ENCODE data around the gene GJA5. TPM values are rescaled to one million over a fixed set of nuclear protein-coding genes. Genes with fewer than 3 reads are reported as not detected.

Gene GJA5
- total RNA-seq, 1 experiment from 2014 or later, result 0.39 TPM

DNA sequence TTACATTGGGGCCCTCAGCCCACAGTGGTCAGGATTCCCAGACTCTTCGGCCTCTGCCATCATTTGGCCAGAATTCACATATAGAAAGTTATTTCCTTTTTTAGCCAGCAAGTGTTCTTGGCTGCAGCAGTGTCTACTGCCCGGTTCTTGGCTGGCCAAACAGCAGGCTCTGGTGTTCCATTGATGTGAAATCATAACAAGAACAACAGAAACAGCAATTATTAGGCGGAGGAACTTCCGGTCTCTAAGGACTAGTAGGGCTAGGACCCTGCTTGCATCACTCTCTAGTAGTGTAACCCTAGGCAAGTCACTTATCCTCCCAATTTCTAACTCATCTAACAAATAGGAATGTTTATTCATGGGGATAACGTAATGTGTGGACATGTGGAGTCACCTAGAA, 8.7 kb upstream of the GJA5 start:
- no peak overlapping the region for H2BK20ac ChIP-seq (ENCODE audit: low read depth, low read length, poor library complexity, severe bottlenecking)
- DNase-seq, result no peak
- H3K4me1 ChIP-seq (ENCODE audit: insufficient read depth, low read length), result peaks cover 7% of the 10 kb centered on the region; the same call in 1 of the 2 replicates
- no peak overlapping the region for H3K27ac ChIP-seq (ENCODE audit: insufficient read length, low read depth, low read length)
- no peak overlapping the region for H3K27ac Mint-ChIP-seq
- no peaks in the 10 kb centered on the region for H3K9me3 ChIP-seq (ENCODE audit: control insufficient read depth, low read depth, low read length)
- H3K18ac ChIP-seq (ENCODE audit: insufficient read length, low read depth, low read length), result no peak overlapping the region
- no peak overlapping the region for H2BK12ac ChIP-seq (ENCODE audit: insufficient read length, low read depth, low read length)
- H3K4me2 ChIP-seq (ENCODE audit: insufficient read depth, insufficient read length, low read length), result no peak overlapping the region
- no peaks in the 10 kb centered on the region for H3K79me1 ChIP-seq (ENCODE audit: insufficient read depth, low read depth, low read length, poor library complexity, severe bottlenecking)
- no peak overlapping the region for H3K4me3 Mint-ChIP-seq
- H2AK5ac ChIP-seq (ENCODE audit: insufficient read length, low read length), result no peak overlapping the region
- H3T11ph ChIP-seq (ENCODE audit: low read length), result no peak overlapping the region
- H3K9ac ChIP-seq (ENCODE audit: extremely low read depth, insufficient read length, low read length), result no peak overlapping the region
- H2BK120ac ChIP-seq (ENCODE audit: low read depth, low read length, poor library complexity, severe bottlenecking), result no peak overlapping the region
- H2AFZ ChIP-seq (ENCODE audit: low read length), result no peak overlapping the region
- H4K20me1 ChIP-seq (ENCODE audit: control insufficient read depth, insufficient read depth, insufficient read length), result no peaks in the 10 kb centered on the region
- H3K23me2 ChIP-seq (ENCODE audit: insufficient read length, low read depth, low read length, poor library complexity, severe bottlenecking), result peaks cover 3% of the 10 kb centered on the region
- no peak overlapping the region for H3K14ac ChIP-seq (ENCODE audit: insufficient read depth, low read length)
- H3K4ac ChIP-seq (ENCODE audit: low read depth, low read length), result no peak overlapping the region
- no peaks in the 10 kb centered on the region; a peak in 1 of 5 replicates for H3K9me3 Mint-ChIP-seq
- no peak overlapping the region for H4K5ac ChIP-seq (ENCODE audit: insufficient read length, low read depth, low read length)
- no peak overlapping the region for H4K91ac ChIP-seq (ENCODE audit: insufficient read length, low read depth, low read length)
- TF ChIP-seq, protein P1, sequence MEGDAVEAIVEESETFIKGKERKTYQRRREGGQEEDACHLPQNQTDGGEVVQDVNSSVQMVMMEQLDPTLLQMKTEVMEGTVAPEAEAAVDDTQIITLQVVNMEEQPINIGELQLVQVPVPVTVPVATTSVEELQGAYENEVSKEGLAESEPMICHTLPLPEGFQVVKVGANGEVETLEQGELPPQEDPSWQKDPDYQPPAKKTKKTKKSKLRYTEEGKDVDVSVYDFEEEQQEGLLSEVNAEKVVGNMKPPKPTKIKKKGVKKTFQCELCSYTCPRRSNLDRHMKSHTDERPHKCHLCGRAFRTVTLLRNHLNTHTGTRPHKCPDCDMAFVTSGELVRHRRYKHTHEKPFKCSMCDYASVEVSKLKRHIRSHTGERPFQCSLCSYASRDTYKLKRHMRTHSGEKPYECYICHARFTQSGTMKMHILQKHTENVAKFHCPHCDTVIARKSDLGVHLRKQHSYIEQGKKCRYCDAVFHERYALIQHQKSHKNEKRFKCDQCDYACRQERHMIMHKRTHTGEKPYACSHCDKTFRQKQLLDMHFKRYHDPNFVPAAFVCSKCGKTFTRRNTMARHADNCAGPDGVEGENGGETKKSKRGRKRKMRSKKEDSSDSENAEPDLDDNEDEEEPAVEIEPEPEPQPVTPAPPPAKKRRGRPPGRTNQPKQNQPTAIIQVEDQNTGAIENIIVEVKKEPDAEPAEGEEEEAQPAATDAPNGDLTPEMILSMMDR (conservative IDR thresholded peaks at IDR 0.05), result no peak
- H3K27me3 ChIP-seq (ENCODE audit: insufficient read depth, low read length), result no peaks in the 10 kb centered on the region; the same call in 1 of the 2 replicates
- H2BK15ac ChIP-seq (ENCODE audit: low read depth, low read length), result no peak overlapping the region
- no peaks in the 10 kb centered on the region for H3K36me3 Mint-ChIP-seq (ENCODE audit: insufficient read depth in 1 of 3, low read depth in 3 of 3)
- no peak overlapping the region for H3K23ac ChIP-seq (ENCODE audit: insufficient read length, low read depth, low read length)
- H3K4me1 Mint-ChIP-seq, result peaks cover 11 to 13% of the 10 kb centered on the region in 2 experiments
- H3K56ac ChIP-seq (ENCODE audit: insufficient read length, low read depth, low read length), result no peak overlapping the region
- no peak overlapping the region for H2BK5ac ChIP-seq (ENCODE audit: insufficient read length, low read length)
- WGBS (ENCODE audit: extremely low coverage, insufficient read length, low lambda C conversion rate), result no CpG with 5 or more reads among the region's 5 CpGs
- no peak overlapping the region for H4K8ac ChIP-seq (replicated peaks; ENCODE audit: insufficient read length, low read depth, low read length)
- peaks cover 12% of the 10 kb centered on the region for H3K27me3 Mint-ChIP-seq (ENCODE audit: low read depth)
- no peaks in the 10 kb centered on the region for H3K79me2 ChIP-seq (ENCODE audit: insufficient read depth, low read length)
